ENCODE results near the gene SLC6A17.

The SLC6A17 gene

DNA sequence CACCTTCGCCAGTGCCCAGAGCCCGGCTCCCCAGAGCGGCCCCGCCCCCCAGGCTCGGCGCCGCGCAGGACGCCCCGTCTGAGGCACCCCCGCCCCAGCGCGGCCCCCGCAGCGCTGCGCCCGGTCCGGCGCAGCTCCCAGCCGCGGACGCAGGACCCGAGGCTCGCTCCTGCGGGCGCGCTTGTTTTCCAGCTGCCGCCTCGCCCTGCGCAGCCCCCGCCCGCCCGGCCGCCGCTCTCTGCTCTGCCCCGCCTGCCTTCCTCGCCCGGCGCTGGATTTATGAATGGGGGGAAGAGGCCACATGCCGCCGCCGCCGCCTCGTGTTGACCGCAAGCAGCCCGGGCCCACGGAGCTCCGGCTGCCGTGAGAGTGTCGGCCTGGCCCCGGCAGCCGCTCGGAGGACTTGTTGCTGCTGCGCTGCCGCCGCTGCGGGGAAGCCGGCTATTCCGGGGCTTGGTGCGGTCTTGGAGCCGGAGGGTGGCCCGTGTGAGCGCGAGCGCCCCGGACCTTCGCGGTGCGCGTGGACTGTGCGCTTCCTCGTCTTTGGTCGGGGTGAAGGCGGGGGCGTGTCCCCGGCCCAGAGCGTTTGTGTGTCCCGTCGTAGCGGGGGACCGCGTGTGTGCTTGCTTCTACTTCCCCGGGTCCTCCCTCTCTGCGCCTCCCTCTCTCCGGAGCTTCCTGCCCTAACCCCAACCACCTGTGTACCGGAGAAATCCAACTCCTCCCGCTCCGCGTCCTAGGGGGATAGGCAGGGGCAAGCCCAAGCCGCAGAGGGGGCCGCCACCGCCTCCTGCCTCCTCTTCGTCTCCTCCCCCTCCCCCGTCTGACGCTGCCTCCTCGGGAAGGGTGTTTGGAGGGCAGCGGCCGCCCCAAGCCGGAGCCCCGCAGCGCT lies 60.6 kb downstream of the SLC6A17 start:
- no peak for DNase-seq (ENCODE audit: low read depth)
- peak overlapping the region; percentile 54 for H3K4me3 ChIP-seq (replicated peaks; ENCODE audit: low read depth, low read length)
- TF ChIP-seq, protein P1, sequence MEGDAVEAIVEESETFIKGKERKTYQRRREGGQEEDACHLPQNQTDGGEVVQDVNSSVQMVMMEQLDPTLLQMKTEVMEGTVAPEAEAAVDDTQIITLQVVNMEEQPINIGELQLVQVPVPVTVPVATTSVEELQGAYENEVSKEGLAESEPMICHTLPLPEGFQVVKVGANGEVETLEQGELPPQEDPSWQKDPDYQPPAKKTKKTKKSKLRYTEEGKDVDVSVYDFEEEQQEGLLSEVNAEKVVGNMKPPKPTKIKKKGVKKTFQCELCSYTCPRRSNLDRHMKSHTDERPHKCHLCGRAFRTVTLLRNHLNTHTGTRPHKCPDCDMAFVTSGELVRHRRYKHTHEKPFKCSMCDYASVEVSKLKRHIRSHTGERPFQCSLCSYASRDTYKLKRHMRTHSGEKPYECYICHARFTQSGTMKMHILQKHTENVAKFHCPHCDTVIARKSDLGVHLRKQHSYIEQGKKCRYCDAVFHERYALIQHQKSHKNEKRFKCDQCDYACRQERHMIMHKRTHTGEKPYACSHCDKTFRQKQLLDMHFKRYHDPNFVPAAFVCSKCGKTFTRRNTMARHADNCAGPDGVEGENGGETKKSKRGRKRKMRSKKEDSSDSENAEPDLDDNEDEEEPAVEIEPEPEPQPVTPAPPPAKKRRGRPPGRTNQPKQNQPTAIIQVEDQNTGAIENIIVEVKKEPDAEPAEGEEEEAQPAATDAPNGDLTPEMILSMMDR (IDR thresholded peaks at IDR 0.05; ENCODE audit: low read length, missing control alignments), result no peak

DNA sequence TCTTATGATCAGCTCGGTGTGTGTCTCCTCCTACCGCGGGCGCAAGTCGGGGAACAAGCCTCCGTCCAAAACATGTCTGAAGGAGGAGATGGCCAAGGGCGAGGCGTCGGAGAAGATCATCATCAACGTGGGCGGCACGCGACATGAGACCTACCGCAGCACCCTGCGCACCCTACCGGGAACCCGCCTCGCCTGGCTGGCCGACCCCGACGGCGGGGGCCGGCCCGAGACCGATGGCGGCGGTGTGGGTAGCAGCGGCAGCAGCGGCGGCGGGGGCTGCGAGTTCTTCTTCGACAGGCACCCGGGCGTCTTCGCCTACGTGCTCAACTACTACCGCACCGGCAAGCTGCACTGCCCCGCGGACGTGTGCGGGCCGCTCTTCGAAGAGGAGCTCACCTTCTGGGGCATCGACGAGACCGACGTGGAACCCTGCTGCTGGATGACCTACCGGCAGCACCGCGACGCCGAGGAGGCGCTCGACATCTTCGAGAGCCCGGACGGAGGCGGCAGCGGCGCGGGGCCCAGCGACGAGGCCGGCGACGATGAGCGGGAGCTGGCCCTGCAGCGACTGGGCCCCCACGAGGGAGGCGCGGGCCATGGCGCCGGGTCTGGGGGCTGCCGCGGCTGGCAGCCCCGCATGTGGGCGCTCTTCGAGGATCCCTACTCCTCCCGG lies 61.3 kb downstream of the SLC6A17 start:
- H3K4me3 ChIP-seq (replicated peaks; ENCODE audit: low read depth, low read length), result peak overlapping the region; percentile 54
- DNase-seq (ENCODE audit: low read depth), result no peak
- TF ChIP-seq, protein P1 (IDR thresholded peaks at IDR 0.05; ENCODE audit: low read length, missing control alignments), result no peak

DNA sequence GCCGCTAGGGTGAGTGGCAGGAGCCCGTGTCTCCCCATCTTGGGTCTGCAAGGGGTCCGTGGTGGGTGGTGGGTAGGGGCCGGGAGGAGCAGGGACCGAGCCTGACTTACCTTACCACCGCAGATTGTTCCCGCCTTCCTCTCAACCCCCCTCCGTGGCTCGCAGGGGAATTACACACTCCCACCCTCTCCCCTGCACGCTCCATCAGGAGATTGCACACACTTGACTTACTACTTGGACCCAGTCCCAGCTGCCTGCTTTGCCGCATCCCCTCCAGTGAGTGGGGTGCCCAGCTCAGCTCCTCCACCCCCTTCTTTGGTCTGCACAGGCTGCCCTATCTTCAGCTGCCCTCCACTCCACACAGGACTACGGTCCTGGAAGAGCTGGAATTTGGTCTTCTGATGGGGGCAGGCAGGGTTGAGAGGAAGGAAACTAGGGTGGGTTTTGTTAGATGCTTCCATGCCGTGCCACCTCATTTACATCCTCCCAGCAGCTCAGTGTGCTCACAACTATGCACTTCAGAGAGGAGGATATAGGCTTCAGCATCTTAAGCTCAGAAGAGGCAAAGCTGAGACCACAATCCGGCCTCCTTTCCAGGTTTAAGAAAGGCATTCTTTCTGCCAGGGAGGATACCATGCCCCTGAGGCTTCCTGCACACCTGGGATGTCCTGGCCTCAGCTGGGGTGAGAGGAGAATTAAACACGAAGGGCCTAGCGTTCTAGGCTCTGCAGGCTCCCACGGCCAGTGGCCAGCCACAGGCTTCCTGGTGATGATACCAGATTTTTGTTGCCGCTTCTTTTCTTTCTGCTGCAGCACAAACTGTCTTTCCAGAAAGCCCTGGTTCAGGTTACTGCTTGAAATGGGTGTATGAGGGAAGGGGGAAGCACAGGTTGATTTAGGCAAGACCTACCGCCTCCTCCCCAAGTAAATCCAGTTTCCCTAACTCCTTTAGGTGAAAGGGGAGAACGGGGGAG lies 62.2 kb downstream of the SLC6A17 start:
- TF ChIP-seq, protein P1 (IDR thresholded peaks at IDR 0.05; ENCODE audit: low read length, missing control alignments), result no peak
- peak; percentile 56 for DNase-seq (ENCODE audit: low read depth)
- H3K4me3 ChIP-seq (replicated peaks; ENCODE audit: low read depth, low read length), result peak overlapping the region; percentile 24

DNA sequence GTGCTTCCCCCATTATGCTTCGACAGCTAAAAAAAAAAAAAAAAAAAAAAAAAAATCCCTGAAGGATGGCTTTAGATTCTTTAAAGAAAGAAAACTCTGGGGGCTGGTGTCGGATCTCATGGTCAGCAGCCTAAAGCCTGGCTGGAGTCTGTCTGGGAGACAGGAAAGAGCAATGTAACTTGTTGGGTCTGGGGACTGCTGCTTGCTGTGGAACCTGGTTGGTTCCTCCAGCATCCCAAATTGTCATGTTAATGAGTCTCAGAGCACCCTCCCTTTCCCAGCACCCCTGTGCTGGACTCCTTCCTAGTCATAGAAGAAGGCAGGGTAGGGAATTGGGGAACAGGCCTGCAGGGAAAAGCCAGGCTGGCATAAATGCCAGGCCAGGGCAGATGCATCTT lies 62.8 kb downstream of the SLC6A17 start:
- H3K4me3 ChIP-seq (replicated peaks; ENCODE audit: low read depth, low read length), result no peak overlapping the region
- TF ChIP-seq, protein P1 (IDR thresholded peaks at IDR 0.05; ENCODE audit: low read length, missing control alignments), result no peak
- DNase-seq (ENCODE audit: low read depth), result no peak

DNA sequence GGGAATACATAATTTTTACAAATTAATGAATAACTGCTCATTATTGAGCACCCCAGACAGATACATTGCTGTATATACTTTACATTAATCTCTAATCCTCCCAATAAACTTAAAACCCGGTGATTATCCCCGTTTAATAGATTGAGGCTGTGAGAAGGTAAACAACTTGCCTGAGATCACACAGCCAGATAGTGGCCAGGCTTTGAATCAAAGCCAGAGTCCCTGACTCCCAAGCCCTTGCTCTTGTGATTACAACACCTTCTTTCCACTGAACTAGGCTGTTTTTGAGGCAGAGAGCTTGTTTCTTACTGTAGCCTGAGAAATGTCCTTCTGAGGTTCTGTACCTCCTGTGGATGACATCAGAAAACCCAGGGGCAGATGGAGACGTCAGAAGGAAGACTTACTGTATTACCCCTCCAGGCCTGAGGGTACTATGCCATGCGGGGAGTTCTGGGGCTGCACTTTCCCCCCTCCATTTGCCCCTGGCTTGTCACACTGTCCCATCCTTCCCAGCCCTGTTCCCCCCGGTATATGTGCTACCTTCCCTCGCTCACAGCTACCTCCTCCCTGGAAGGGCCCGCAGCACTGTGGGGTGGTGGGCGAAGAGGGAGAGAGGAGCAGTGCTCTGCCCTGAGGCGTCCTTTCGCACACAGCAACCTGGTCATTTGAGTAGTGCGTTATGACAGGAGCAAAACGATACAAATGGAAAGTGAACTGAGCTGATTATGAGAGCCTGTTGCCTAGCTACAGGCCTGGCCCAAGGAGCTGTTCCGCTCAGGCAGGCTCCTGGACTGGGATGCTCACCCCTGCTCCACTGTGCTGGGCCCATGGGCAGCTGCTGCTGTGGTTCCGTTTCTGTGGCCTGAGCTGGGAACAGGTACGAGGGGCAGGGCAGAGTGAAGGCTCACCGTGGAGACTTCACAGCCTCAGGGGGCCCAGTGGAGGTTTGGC lies 64.4 kb downstream of the SLC6A17 start:
- TF ChIP-seq, protein P1 (IDR thresholded peaks at IDR 0.05; ENCODE audit: low read length, missing control alignments), result no peak
- peak; percentile 45 for DNase-seq (ENCODE audit: low read depth)
- H3K4me3 ChIP-seq (replicated peaks; ENCODE audit: low read depth, low read length), result no peak overlapping the region

Data from fibroblast of pulmonary artery (primary cell).